RWPE2 (cell line): ENCODE results near the gene ZNF865.

Experiments used
- ATAC-seq: fragments of 200-7000 bp; cut with Tn5 transposase; 3 replicates; pipeline ENCODE4 v1.9.1; 2021; ENCODE audit warnings: low read depth
- DNase-seq: peaks from one replicate; pipeline ENCODE4 v3.0.0-alpha.2; 2020; ENCODE audit warnings: low spot score
- H3K27ac ChIP-seq: fragments of 450-650 bp; 2 replicates; pipeline ENCODE4 v1.5.1; 2017; ENCODE audit warnings: mild to moderate bottlenecking; ENCODE audit not compliant: poor library complexity, severe bottlenecking
- H3K27me3 ChIP-seq: fragments of 250-450 bp; sonication (Bioruptor Pico); 2 replicates; pipeline ENCODE4 v1.5.1; 2021; ENCODE audit warnings: mild to moderate bottlenecking, moderate library complexity; ENCODE audit not compliant: insufficient read depth, poor library complexity, severe bottlenecking
- H3K36me3 ChIP-seq: fragments of 250-450 bp; sonication (Bioruptor Pico); 2 replicates; pipeline ENCODE4 v1.5.1; 2020; ENCODE audit warnings: low read depth, mild to moderate bottlenecking, moderate library complexity
- H3K4me1 ChIP-seq: fragments of 250-450 bp; sonication (Bioruptor Pico); 2 replicates; pipeline ENCODE4 v1.5.1; 2021; ENCODE audit warnings: mild to moderate bottlenecking, moderate library complexity; ENCODE audit not compliant: insufficient read depth, poor library complexity, severe bottlenecking
- H3K4me3 ChIP-seq: fragments of 250-450 bp; sonication (Bioruptor Pico); 2 replicates; pipeline ENCODE4 v1.5.1; 2021; ENCODE audit warnings: mild to moderate bottlenecking, moderate library complexity; ENCODE audit not compliant: severe bottlenecking
- H3K9me3 ChIP-seq: fragments of 250-450 bp; sonication (Bioruptor Pico); 2 replicates; pipeline ENCODE4 v1.5.1; 2021; ENCODE audit warnings: mild to moderate bottlenecking, moderate library complexity; ENCODE audit not compliant: severe bottlenecking
- TF ChIP-seq, protein P1 (sequence below): fragments of 450-650 bp; IDR thresholded peaks from one replicate; pipeline ENCODE4 v1.5.1; 2017; ENCODE audit warnings: mild to moderate bottlenecking, moderate library complexity; ENCODE audit not compliant: poor library complexity, severe bottlenecking

ZNF865 gene

DNA sequence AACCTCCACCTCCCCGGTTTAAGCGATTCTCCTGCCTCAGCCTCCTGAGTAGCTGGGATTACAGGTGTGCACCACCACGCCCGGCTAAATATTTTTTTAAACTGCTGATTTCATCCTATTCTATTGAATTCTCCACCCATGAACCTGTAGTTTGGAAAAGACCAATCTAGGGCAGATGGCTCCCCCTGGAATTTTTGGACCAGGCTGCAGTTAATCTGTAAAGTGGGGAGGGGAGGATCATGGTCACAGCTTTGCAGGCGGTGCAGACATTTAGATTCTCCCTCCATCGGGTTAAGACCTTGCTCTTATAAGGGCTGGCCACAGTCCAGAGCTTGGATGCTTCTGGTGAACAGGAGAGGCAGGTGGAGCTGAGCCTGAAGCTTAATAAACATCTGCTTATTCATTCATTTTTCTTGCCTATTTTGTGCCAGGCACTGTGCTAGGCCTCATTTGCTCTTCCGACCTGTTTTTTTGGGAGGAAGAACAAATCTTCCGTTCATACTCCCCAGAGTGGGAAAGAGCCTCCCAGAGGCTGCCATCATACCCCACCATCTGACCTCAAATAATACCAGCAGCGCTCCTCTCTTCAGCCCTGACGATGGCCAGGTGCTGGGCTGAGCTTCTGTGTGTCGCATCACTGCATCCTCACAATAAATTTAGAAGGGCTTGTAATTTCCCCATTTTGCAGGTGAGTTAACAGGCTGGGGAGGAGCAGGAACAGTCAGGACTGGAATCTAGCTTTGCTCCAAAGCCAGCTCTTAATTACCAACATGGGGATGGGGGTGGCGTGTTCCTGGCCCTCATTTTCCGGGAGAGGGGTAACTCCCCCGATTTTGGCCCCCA is 41.7 kb downstream of the ZNF865 start:
- no peak for DNase-seq
- Histone ChIP-seq H3K27me3 (no peaks in the 10 kb centered on the region), H3K27ac (peak overlapping the region; percentile 66), H3K36me3 (peaks cover 17% of the 10 kb centered on the region), H3K4me1 (no peaks in the 10 kb centered on the region), H3K9me3 (no peaks in the 10 kb centered on the region), H3K4me3 (peak overlapping the region; percentile 76)
- TF ChIP-seq, protein P1, sequence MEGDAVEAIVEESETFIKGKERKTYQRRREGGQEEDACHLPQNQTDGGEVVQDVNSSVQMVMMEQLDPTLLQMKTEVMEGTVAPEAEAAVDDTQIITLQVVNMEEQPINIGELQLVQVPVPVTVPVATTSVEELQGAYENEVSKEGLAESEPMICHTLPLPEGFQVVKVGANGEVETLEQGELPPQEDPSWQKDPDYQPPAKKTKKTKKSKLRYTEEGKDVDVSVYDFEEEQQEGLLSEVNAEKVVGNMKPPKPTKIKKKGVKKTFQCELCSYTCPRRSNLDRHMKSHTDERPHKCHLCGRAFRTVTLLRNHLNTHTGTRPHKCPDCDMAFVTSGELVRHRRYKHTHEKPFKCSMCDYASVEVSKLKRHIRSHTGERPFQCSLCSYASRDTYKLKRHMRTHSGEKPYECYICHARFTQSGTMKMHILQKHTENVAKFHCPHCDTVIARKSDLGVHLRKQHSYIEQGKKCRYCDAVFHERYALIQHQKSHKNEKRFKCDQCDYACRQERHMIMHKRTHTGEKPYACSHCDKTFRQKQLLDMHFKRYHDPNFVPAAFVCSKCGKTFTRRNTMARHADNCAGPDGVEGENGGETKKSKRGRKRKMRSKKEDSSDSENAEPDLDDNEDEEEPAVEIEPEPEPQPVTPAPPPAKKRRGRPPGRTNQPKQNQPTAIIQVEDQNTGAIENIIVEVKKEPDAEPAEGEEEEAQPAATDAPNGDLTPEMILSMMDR: no peak
- no peak for ATAC-seq

DNA sequence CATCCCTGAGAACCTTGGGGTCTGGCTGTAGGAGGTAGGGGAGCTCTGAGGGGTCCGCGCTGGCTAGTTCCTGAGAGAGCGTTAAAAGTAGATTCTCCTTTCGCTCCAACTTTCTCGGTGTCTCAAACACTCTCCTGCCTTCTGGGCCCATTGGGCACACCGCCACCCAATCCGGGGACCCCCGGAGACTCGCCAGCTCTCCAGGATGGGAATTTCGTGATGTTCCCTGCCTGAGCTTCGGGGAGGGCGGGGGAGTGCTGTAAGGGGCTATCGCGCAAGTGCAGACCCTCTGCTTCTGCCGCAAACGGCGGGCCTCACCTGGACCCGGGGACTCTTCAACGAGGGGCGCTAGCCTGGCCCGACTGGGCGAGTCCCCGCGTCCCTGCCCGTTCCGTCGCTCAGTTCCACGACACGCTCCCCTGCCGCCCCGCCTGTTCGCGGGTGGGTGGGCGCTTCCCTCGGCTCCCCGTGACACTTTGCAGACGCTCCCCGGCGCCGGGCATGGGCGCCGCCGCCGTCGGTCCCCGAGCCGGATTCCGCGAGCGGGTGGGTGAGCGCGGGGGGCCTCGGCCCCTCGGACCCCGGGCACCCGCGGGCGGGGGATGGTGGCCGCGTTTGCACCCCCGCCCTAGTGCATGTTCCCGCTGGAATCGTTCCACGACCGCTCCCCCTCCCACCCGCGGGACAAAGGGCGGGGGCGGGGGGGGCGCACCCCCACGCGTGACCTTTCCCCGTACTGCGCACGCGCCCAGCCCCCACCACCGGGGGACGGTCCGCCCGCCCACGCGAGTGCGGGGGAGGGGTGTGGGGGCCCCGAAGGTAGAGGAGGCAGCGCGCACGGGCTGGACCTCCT is 42.5 kb downstream of the ZNF865 start, which contains the start of gene CCDC106:
Gene CCDC106 (plus strand): TSS at position 481 of the 853 bp plus-strand sequence. CDS start 835 bp downstream, outside the sequence.
- DNase-seq (no peak), ATAC-seq (peak; percentile 40)
- peak within 1 kb of the TSS; percentile 76 for H3K4me3 ChIP-seq
- H3K4me1 ChIP-seq: no peaks in the 10 kb centered on the region
- TF ChIP-seq, protein P1: no peak
- H3K27me3 ChIP-seq: no peaks in the 10 kb centered on the region
- peak within 1 kb of the TSS; percentile 66 for H3K27ac ChIP-seq
- peaks cover 17% of the 10 kb centered on the region for H3K36me3 ChIP-seq
- no peaks in the 10 kb centered on the region for H3K9me3 ChIP-seq

DNA sequence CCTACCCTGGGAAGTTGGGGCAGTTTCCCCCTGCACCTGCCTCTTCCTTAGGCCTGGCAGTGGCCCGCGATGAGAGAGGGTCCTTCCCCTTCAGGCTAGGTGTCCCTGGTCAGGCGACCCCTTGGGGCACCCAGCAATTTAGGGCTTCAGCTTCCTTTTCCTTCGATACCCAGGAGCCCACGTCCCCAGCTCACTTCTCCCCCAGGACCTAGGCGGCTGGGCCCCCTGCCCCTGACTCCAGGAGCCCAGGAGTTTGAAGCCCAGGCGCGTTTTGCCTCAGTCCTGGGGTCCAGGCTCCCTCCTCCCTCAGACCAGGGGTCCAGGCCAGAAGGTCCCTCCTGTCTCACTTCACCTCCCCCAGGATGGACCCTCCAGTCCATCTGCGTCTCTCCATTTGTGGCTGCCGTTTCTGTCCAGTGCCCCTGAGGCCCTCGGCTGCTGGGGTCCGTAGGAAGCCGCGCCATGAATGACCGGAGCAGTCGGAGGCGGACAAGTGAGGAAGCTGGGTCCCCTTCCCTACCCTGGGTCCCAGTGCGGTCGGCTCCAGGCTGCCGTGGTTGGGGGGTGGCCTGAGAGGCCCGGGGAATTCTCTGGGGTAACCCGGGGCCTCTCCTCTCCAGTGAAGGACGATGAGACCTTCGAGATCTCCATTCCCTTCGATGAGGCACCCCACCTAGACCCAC is 43.3 kb downstream of the ZNF865 start:
- Histone ChIP-seq H3K4me1 (no peaks in the 10 kb centered on the region), H3K27me3 (no peaks in the 10 kb centered on the region), H3K4me3 (peak overlapping the region; percentile 76), H3K27ac (peak overlapping the region; percentile 66), H3K36me3 (peaks cover 17% of the 10 kb centered on the region), H3K9me3 (no peaks in the 10 kb centered on the region)
- DNase-seq: no peak
- ATAC-seq: 0 out of 3 replicates have a peak, but pooled peaks have one; percentile 14
- TF ChIP-seq, protein P1: no peak

DNA sequence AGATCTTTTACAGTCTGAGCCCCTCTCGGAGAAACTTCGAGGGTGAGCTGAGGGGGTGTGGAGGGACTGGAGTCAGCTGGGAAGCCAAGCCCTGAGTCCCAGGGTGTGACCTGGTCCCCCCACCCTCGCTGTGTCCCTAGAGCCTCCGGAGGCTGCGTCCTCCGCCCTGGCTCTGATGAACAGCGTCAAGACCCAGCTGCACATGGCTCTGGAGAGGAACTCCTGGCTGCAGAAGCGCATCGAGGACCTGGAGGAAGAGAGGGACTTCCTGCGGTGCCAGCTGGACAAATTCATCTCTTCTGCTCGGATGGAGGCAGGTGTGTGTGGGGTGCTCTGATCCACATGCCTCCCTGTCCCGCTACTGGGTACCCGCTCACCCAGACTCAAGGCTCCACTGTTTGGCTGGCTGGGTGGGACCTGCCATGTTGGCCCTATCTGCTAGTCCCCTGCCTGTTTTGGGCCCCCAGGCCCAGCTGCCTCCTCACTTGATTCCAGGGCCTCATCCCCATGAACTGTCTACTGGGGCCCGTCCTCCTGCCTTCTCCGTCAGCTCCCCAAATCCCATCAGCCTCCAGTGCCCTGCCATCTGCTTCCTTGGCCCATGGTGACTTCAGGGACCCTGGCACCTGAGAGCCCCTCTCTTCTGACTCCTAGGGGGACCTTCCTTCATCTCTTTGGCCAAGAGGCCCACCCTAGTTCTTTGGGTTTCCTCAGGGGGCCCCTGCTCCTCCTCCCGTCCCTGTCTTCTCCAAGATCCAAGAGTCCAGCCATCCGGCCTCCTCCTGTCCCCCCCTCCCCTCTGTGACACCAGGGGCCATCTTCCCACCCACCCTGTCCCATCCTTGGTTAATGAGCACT is 44.0 kb downstream of the ZNF865 start:
- TF ChIP-seq, protein P1: no peak
- Histone ChIP-seq H3K36me3 (peaks cover 17% of the 10 kb centered on the region), H3K27me3 (no peaks in the 10 kb centered on the region), H3K4me1 (no peaks in the 10 kb centered on the region), H3K9me3 (no peaks in the 10 kb centered on the region), H3K4me3 (peak overlapping the region; percentile 76), H3K27ac (peak overlapping the region; percentile 66)
- no peak for ATAC-seq
- no peak for DNase-seq
